GM19035 (cell line): ENCODE data around the gene RSU1.
A peak's percentile ranks its signal among the peaks of the same experiment; 100 is the strongest.

Experiments
- ATAC-seq: cut with Tn5 transposase; IDR thresholded peaks from one replicate; pipeline ENCODE4 v1.9.1; 2021; ENCODE audit not compliant: unreplicated experiment

RSU1 gene

GRCh38 chr10:16685551-16685950 lies 131.7 kb downstream of the RSU1 start:
- ATAC-seq = no peak

- no peak for ATAC-seq
Measured at GRCh38 chr10:16681521-16681920, 135.7 kb downstream of the RSU1 start.

DNA sequence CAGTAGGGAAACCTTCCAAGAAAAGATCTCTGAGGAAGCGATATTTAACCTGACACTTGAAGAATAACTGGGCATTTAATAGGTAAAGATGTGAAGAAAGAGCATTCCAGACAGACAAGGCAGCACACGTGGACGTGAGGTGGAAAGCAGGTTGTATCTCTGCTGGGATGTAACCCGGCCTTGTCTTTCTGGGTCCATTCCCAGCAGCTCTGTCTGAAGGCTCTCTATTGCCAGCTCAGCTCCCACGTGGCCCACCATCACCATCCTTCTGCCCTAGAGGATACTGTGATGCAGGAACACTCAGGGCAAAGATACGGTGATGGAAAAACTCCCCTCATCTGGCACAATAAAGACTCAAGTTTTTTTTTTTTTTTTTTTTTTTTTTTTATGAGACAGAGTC lies 137.7 kb downstream of the RSU1 start:
- ATAC-seq = no peak

DNA sequence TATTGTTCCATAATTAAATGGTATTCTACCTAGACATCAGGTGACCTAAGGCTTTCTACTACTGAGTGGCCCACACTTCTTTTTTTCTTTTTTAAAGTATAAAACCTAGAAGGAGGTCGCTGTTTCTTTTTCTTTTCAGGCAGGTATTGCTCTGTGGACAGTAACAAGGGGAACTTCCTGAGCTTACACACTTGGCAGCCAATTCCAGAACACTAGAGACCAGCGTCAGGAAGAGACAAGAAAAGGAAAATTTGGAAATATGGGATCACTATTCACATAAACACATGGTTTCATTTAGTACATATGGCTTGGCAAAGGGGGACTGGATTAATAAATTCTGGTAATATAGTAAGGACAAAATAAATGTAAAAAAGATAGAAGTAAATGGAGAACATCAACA lies 141.9 kb downstream of the RSU1 start:
- no peak for ATAC-seq

GRCh38 chr10:16674147-16674703 lies 143.0 kb downstream of the RSU1 start:
- ATAC-seq = no peak

- ATAC-seq = no peak
Measured at GRCh38 chr10:16673443-16673842, 143.8 kb downstream of the RSU1 start.

- ATAC-seq = no peak
Measured at GRCh38 chr10:16663444-16663843, 153.8 kb downstream of the RSU1 start.

DNA sequence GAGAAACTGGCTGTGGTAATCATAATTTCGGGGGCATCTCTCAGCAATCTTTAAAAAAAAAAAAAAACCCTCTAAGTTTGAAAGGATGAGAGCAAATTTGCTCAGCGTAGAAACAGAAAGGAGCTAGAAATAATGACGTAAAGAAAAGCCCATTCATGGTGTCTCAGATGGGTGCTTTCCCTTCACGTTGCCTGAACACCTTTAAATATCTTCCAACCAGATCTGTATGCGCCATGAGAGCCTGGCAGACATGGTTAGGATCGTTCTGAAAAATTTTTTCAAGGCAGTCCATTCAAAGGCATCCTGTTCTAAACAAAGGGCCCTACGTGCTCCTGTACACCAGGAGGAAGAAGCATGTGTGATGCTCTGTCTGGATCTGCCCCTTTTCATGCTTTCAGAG lies 154.3 kb downstream of the RSU1 start:
- ATAC-seq = peak; percentile 61

GRCh38 chr10:16656895-16657294 lies 160.3 kb downstream of the RSU1 start:
- ATAC-seq = no peak

GRCh38 chr10:16653224-16653623 lies 164.0 kb downstream of the RSU1 start:
- no peak for ATAC-seq

- no peak for ATAC-seq
Measured at GRCh38 chr10:16652154-16652553, 165.1 kb downstream of the RSU1 start.

GRCh38 chr10:16649757-16650156 lies 167.5 kb downstream of the RSU1 start:
- ATAC-seq = no peak

DNA sequence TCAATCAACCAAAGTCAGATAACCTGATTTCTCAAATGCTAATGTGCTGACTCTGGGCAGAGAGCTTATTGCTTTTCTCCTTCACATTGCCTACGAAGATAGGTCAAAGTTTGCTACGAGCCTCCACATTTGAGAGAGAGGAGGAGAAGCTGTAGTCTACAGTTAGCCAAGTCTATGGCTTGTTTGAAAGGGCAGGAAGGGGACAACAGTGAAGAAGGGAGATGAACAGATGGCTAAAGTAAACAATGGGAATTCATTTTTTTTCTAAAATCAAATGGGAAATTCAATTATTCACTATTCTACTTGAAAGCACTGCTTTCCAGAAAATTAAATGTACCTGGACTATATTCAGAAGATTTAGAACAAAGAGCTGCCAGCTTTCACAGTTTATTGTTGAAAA lies 168.9 kb downstream of the RSU1 start:
- no peak for ATAC-seq

GRCh38 chr10:16646181-16647059 lies 170.8 kb downstream of the RSU1 start:
- no peak for ATAC-seq

DNA sequence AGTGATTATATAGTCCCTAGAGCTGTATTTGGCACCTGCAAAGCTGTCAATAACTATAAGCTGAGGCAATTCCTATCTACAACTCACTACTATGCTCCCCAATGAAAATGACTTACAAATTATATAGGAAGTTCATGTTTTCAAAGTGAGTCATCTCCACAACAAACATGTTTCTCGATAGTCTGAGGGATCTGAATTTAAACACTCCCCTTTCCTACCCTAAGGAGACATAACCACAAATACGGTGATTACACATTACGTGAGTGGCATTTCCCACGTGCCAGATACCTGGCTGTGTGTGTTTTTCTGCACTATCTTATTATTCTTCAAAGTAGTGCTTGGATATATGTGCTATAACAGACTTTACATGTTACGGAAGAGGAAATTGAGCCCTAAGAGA lies 173.1 kb downstream of the RSU1 start:
- no peak for ATAC-seq

- ATAC-seq = no peak
Measured at GRCh38 chr10:16643502-16643901, 173.7 kb downstream of the RSU1 start.

GRCh38 chr10:16640153-16640552 lies 177.1 kb downstream of the RSU1 start:
- no peak for ATAC-seq

DNA sequence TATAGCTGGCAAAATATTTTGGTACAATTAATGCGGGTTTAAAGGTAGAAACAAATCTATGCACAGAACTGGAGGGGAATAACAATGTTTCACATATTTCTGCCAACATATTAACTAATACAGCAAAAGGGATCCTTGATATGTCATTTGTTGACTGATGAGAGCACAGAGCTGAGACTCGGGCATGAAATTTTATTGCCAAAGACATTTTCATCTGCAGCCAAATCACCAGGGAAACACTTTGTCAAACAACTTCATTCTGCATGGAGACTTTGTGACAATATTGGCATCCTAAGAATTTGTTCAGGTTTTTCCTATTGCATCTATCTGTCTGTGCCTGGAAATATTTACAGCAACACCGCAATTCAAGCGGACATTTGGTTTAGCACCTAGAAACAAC lies 177.8 kb downstream of the RSU1 start:
- no peak for ATAC-seq

GRCh38 chr10:16632996-16633395 lies 184.2 kb downstream of the RSU1 start:
- ATAC-seq = no peak

GRCh38 chr10:16626697-16627096 lies 190.5 kb downstream of the RSU1 start:
- no peak for ATAC-seq

GRCh38 chr10:16612981-16613355 lies 204.3 kb downstream of the RSU1 start:
- no peak for ATAC-seq

- ATAC-seq = no peak
Measured at GRCh38 chr10:16612115-16612980, 204.9 kb downstream of the RSU1 start.
